Activated T-helper 1 cell treated with anti-CD3 and anti-CD28 coated beads, Interleukin-12 subunit alpha, Interleukin-12 subunit beta, Interleukin-2, Interleukin-4 antibody, amounts not matched to agents 30 ng/mL and 10 ng/mL and 1 ng/mL, durations not matched to agents 14 hours and 24 hours and 36 hours (primary cell): ENCODE results near the gene SPON1. TPM values are rescaled to one million over a fixed set of nuclear protein-coding genes. Genes with fewer than 3 reads are reported as not detected.
"Not testable (repeated sequence)": the region's sequence is repeated elsewhere in the genome, so short reads cannot be mapped to it uniquely, and the experiment has no call there.

Experiments
- DNase-seq: peaks from one replicate; pipeline ENCODE4 v3.0.0; 2021; ENCODE audit warnings: low spot score
- H3K27ac Mint-ChIP-seq: one replicate; pipeline ENCODE4 v1.8.0; 2021; ENCODE audit warnings: mild to moderate bottlenecking, mixed read lengths
- H3K27me3 Mint-ChIP-seq: one replicate; pipeline ENCODE4 v1.8.0; 2022; ENCODE audit warnings: mild to moderate bottlenecking, moderate library complexity, mixed read lengths; ENCODE audit not compliant: insufficient read depth
- H3K36me3 Mint-ChIP-seq: one replicate; pipeline ENCODE4 v1.8.0; 2021; ENCODE audit warnings: low read depth, mixed read lengths
- H3K4me1 Mint-ChIP-seq: one replicate; pipeline ENCODE4 v1.8.0; 2021; ENCODE audit warnings: low read depth, mixed read lengths
- H3K4me3 Mint-ChIP-seq: one replicate; pipeline ENCODE4 v1.8.0; 2021; ENCODE audit warnings: mild to moderate bottlenecking, moderate library complexity, mixed read lengths
- H3K9me3 Mint-ChIP-seq: one replicate; pipeline ENCODE4 v1.8.0; 2021; ENCODE audit warnings: mixed read lengths
- intact Hi-C: fragments of 100-400 bp; cut with micrococcal nuclease; formaldehyde crosslinking; loops from one replicate; pipeline ENCODE4 v1.15.1; 2024
- total RNA-seq: library from RNA; stranded (reverse); gene quantifications from 2 replicates; pipeline ENCODE4 v1.2.3, GENCODE V29; 2022

The SPON1 gene
- total RNA-seq, 1 donor from 2014 or later: 0.29 TPM

GRCh38 chr11:14249121-14249963 lies 286.8 kb downstream of the SPON1 start:
- peaks cover 21% of the 10 kb centered on the region for H3K4me1 Mint-ChIP-seq
- no peak overlapping the region for H3K27ac Mint-ChIP-seq
- H3K27me3 Mint-ChIP-seq: peaks cover 6% of the 10 kb centered on the region
- H3K9me3 Mint-ChIP-seq: no peaks in the 10 kb centered on the region
- H3K36me3 Mint-ChIP-seq: no peaks in the 10 kb centered on the region
- intact Hi-C loops: loop anchor here (1.0 to 2.0 kb wide), 4 partner anchors 101 to 763 kb away; no protein-coding TSS in a partner anchor
- DNase-seq: peak; percentile 42
- H3K4me3 Mint-ChIP-seq: peak overlapping the region; percentile 31

GRCh38 chr11:14251754-14252153 lies 289.2 kb downstream of the SPON1 start:
- intact Hi-C loops: no loop called here

GRCh38 chr11:14252501-14252900 lies 290.0 kb downstream of the SPON1 start:
- H3K9me3 Mint-ChIP-seq, H3K27ac Mint-ChIP-seq, H3K36me3 Mint-ChIP-seq, H3K27me3 Mint-ChIP-seq, intact Hi-C loops, H3K4me3 Mint-ChIP-seq, DNase-seq: not testable (repeated sequence)
- H3K4me1 Mint-ChIP-seq: peaks cover 21% of the 10 kb centered on the region

More at GRCh38 chr11:14251754-14252153, 289.2 kb downstream of the SPON1 start:
- Mint-ChIP-seq H3K4me1 (peaks cover 21% of the 10 kb centered on the region), H3K27me3 (peaks cover 2% of the 10 kb centered on the region), H3K27ac (no peak overlapping the region), H3K9me3 (no peaks in the 10 kb centered on the region), H3K36me3 (no peaks in the 10 kb centered on the region), H3K4me3 (no peak overlapping the region)
- DNase-seq: no peak

DNA sequence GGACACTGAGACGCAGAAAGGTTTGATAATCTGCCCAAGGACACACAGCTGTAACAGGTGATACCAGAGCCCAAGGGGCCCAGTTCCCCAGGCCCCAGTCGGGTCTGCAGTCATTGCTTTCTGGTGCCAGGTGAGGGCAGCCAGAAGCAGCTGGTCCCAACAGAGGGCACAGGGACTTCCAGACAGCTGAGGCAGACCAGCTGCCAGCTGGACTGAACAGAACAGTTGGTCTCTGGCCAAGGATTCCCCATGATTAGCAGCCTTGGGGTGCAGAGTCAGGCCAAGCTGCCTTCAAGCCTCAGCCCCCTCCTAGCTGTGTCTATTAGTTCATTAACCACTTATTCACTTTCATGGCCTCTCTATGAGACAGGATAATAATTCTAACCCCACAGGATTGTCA lies 290.9 kb downstream of the SPON1 start:
- Mint-ChIP-seq H3K27me3 (peaks cover 2% of the 10 kb centered on the region), H3K36me3 (no peaks in the 10 kb centered on the region), H3K9me3 (no peaks in the 10 kb centered on the region), H3K4me3 (no peak overlapping the region), H3K4me1 (peaks cover 13% of the 10 kb centered on the region), H3K27ac (no peak overlapping the region)
- intact Hi-C loops: no loop called here
- no peak for DNase-seq

- Mint-ChIP-seq H3K4me1 (peaks cover 9% of the 10 kb centered on the region), H3K36me3 (no peaks in the 10 kb centered on the region), H3K27me3 (peaks cover 2% of the 10 kb centered on the region), H3K4me3 (no peak overlapping the region), H3K9me3 (no peaks in the 10 kb centered on the region), H3K27ac (no peak overlapping the region)
- no peak for DNase-seq
- intact Hi-C loops: no loop called here
Observed at GRCh38 chr11:14253840-14254239, 291.3 kb downstream of the SPON1 start.

DNA sequence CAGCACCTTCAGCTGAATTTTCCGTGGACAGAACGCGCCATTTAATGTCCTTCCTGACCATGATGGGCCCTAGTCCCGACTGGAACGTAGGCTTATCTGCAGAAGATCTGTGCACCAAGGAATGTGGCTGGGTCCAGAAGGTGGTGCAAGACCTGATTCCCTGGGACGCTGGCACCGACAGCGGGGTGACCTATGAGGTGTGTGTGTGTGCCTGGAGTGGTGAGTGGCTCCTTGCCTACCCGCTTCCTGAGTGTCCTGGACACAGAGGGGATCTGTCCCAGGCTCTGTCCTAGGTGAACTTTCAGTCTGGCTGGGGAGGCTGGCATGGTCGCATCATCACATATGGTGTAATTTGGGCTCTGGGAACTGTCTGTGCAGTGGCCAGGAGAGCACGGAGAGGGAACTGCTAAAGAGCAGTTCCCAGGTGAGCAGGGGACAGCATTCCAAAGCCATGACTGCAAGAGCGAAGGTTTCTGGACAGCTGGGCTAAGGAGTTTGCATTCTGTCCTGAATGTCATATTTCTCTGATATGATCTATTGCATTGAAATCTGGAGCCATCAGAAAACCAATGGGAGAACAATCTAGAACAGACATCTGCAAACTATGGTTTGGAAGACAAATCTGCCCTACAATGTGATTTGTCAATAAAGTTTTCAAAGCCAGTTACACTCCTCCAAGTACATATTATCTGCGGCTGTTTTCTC lies 292.2 kb downstream of the SPON1 start:
- no peak for DNase-seq
- peaks cover 2% of the 10 kb centered on the region for H3K27me3 Mint-ChIP-seq
- intact Hi-C loops: no loop called here
- no peaks in the 10 kb centered on the region for H3K9me3 Mint-ChIP-seq
- no peak overlapping the region for H3K27ac Mint-ChIP-seq
- H3K4me3 Mint-ChIP-seq: no peak overlapping the region
- H3K36me3 Mint-ChIP-seq: no peaks in the 10 kb centered on the region
- H3K4me1 Mint-ChIP-seq: peaks cover under 1% of the 10 kb centered on the region

DNA sequence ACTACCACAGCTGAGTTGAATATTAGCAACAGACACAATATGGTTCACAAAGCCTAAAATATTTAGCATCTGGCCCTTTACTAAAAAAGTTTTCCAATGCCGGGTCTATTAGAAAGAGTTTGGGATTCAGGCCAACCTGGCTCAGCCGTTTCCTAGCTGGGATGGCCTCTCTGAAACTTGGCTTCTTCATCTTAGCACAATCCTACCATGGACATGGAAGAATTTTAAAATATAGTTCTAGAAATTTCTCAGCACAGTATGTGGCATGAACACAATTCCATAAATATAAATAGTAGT lies 292.7 kb downstream of the SPON1 start:
- Mint-ChIP-seq H3K27ac (no peak overlapping the region), H3K36me3 (no peaks in the 10 kb centered on the region), H3K27me3 (peaks cover 2% of the 10 kb centered on the region), H3K4me1 (no peaks in the 10 kb centered on the region), H3K9me3 (no peaks in the 10 kb centered on the region), H3K4me3 (no peak overlapping the region)
- DNase-seq: no peak
- intact Hi-C loops: no loop called here

- Mint-ChIP-seq H3K4me3 (no peak overlapping the region), H3K4me1 (no peaks in the 10 kb centered on the region), H3K27me3 (no peaks in the 10 kb centered on the region), H3K36me3 (no peaks in the 10 kb centered on the region), H3K27ac (no peak overlapping the region), H3K9me3 (no peaks in the 10 kb centered on the region)
- intact Hi-C loops: no loop called here
- no peak for DNase-seq
Observed at GRCh38 chr11:14258221-14258935, 295.9 kb downstream of the SPON1 start.

GRCh38 chr11:14259186-14259784 lies 296.8 kb downstream of the SPON1 start:
- intact Hi-C loops: no loop called here
- Mint-ChIP-seq H3K36me3 (no peaks in the 10 kb centered on the region), H3K27me3 (no peaks in the 10 kb centered on the region), H3K4me3 (no peak overlapping the region), H3K4me1 (no peaks in the 10 kb centered on the region), H3K27ac (no peak overlapping the region), H3K9me3 (no peaks in the 10 kb centered on the region)
- DNase-seq: no peak

DNA sequence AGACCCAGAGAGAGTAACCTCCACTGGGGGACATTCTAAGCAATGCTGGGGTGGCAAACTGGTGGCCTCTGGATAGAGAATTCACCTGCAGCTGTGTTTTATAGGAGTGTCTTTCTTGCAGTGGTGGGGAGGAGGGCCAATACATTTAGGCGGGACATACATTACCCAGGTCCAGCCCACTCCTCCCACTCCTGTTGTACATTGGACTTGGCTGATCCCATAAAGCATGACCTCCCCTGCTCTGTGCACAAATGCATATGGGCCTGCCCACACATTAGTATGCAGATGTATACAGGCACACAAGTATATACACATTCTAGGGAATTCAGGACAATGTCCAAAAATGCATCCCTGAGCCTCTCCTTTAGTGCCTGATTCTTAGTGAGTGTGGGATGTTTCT lies 297.4 kb downstream of the SPON1 start:
- Mint-ChIP-seq H3K4me1 (no peaks in the 10 kb centered on the region), H3K4me3 (no peak overlapping the region), H3K9me3 (no peaks in the 10 kb centered on the region), H3K36me3 (peaks cover 3% of the 10 kb centered on the region), H3K27me3 (no peaks in the 10 kb centered on the region), H3K27ac (no peak overlapping the region)
- no peak for DNase-seq
- intact Hi-C loops: loop anchor here (10.0 kb wide), 1 partner anchor 795 kb away; the partner anchor contains the start of gene BTBD10

- no peak overlapping the region for H3K4me3 Mint-ChIP-seq
- no peak overlapping the region for H3K27ac Mint-ChIP-seq
- intact Hi-C loops: loop anchor here (10.0 kb wide), 1 partner anchor 796 kb away; the partner anchor contains the start of gene BTBD10
- H3K36me3 Mint-ChIP-seq: peaks cover 13% of the 10 kb centered on the region
- DNase-seq: no peak
- H3K27me3 Mint-ChIP-seq: no peaks in the 10 kb centered on the region
- H3K4me1 Mint-ChIP-seq: no peaks in the 10 kb centered on the region
- H3K9me3 Mint-ChIP-seq: no peaks in the 10 kb centered on the region
Observed at GRCh38 chr11:14261066-14261465, 298.5 kb downstream of the SPON1 start.

- no peaks in the 10 kb centered on the region for H3K4me1 Mint-ChIP-seq
- H3K9me3 Mint-ChIP-seq: no peaks in the 10 kb centered on the region
- intact Hi-C loops: loop anchor here (10.0 kb wide), 1 partner anchor 798 kb away; the partner anchor contains the start of gene BTBD10
- no peaks in the 10 kb centered on the region for H3K27me3 Mint-ChIP-seq
- no peak overlapping the region for H3K4me3 Mint-ChIP-seq
- DNase-seq: no peak
- H3K36me3 Mint-ChIP-seq: peaks cover 15% of the 10 kb centered on the region
- H3K27ac Mint-ChIP-seq: no peak overlapping the region
Observed at GRCh38 chr11:14262271-14262846, 299.8 kb downstream of the SPON1 start.
